ENCODE results near the gene SLC30A5.

The SLC30A5 gene

GRCh38 chr5:69158039-69158438 is 64.2 kb downstream of the SLC30A5 start:
- no peak overlapping the region for H3K27ac ChIP-seq
- no peak overlapping the region for H3K4me3 ChIP-seq

- no peak overlapping the region for H3K4me3 ChIP-seq
Measured at GRCh38 chr5:69160651-69161050, 66.8 kb downstream of the SLC30A5 start.

GRCh38 chr5:69166686-69167492 is 73.1 kb downstream of the SLC30A5 start, which contains the start of gene CCNB1:
Gene CCNB1 (plus strand): TSS chr5:69167150. CDS start chr5:69167263, 113 bp downstream.
- Histone ChIP-seq H3K27ac (peak within 1 kb of the TSS in 18 of 21 experiments; percentile 1 to 77 (median 58)), H3K4me3 (peak within 1 kb of the TSS; percentile 61 to 90 (median 72))

More at GRCh38 chr5:69160651-69161050, 66.8 kb downstream of the SLC30A5 start:
- H3K27ac ChIP-seq = no peak overlapping the region

GRCh38 chr5:69167493-69167855 is 73.7 kb downstream of the SLC30A5 start:
- peak overlapping the region; percentile 61 to 90 (median 72) for H3K4me3 ChIP-seq
- peak overlapping the region in 15 of 21 experiments; percentile 3 to 71 (median 46) for H3K27ac ChIP-seq

- Histone ChIP-seq H3K4me3 (peak overlapping the region; percentile 61 to 90 (median 72)), H3K27ac (peak overlapping the region in 3 of 21 experiments; percentile 24 to 71 (median 66))
Measured at GRCh38 chr5:69167929-69168328, 74.1 kb downstream of the SLC30A5 start.

- H3K27ac ChIP-seq = no peak overlapping the region
Measured at GRCh38 chr5:69170495-69170894, 76.7 kb downstream of the SLC30A5 start.

GRCh38 chr5:69170969-69171368 is 77.2 kb downstream of the SLC30A5 start:
- H3K4me3 ChIP-seq = no peak overlapping the region

More at GRCh38 chr5:69170495-69170894, 76.7 kb downstream of the SLC30A5 start:
- no peak overlapping the region for H3K4me3 ChIP-seq

More at GRCh38 chr5:69170969-69171368, 77.2 kb downstream of the SLC30A5 start:
- no peak overlapping the region for H3K27ac ChIP-seq
